Right hindlimb (tissue), 1 donor: ENCODE results near the gene SCO2.

Experiments
- DNase-seq: peaks from one replicate; pipeline ENCODE4 v3.0.0-alpha.2; 2018

The SCO2 gene, protein sequence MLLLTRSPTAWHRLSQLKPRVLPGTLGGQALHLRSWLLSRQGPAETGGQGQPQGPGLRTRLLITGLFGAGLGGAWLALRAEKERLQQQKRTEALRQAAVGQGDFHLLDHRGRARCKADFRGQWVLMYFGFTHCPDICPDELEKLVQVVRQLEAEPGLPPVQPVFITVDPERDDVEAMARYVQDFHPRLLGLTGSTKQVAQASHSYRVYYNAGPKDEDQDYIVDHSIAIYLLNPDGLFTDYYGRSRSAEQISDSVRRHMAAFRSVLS

DNA sequence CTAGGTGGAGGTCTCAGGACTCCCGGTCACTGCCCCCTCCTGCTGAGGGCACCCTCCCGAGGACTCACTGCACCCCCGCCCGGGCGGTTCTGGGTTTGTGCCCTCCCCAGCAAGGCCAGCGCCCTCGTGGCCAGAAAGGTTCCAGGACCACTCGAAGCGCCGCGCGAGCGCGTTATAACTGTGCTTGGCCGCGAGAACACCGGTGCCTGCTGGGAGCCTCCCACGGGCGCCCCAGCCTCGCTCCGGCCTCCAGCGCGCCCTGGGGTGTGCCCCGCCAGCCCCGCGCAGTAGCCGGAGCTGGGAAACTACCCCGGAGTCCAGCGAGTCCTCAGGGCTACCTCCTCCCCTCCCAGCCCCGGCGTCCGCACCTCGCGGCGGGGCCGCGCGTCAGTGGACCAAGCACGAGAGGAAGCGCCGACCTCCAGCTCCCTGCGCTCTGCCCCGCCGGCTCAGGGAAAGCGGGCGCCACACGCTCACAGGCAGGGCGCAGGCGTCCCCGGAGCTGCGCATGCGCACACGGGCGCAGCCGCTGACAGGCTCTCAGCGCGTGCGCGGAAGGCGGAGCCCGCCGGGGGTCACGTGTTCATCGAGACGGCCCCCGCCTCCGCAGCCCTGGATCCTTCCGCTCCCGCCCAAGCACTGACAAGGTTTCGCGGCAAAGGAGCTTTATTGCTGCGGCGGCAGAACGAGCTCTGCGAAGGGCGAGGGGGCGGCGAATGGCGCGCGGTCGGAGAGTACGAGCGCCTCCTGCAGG lies at the start of gene SCO2:
Gene SCO2, minus strand, starts transcription at position 495 of the 754 bp plus-strand sequence. CDS start 1,187 bp downstream, outside the sequence.
- DNase-seq: peak; percentile 98

DNA sequence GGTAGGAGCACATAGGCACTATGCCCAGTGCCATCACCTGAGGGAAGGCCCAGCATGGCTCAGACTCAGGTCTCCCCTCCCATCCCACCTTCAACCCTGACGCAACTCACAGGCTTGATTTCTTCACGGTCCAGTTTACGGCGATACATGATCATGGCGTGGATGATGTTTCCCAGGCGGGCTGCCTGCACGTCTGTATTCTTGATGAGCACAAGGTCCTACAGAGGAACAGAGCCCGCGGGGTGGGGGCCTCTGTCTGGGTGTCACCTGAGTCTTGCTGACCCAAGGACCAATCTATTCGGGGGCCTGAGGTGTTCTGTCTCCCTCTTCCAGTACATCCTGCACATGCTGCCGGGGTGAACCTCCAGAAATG lies 49.0 kb upstream of the SCO2 start:
- no peak for DNase-seq

DNA sequence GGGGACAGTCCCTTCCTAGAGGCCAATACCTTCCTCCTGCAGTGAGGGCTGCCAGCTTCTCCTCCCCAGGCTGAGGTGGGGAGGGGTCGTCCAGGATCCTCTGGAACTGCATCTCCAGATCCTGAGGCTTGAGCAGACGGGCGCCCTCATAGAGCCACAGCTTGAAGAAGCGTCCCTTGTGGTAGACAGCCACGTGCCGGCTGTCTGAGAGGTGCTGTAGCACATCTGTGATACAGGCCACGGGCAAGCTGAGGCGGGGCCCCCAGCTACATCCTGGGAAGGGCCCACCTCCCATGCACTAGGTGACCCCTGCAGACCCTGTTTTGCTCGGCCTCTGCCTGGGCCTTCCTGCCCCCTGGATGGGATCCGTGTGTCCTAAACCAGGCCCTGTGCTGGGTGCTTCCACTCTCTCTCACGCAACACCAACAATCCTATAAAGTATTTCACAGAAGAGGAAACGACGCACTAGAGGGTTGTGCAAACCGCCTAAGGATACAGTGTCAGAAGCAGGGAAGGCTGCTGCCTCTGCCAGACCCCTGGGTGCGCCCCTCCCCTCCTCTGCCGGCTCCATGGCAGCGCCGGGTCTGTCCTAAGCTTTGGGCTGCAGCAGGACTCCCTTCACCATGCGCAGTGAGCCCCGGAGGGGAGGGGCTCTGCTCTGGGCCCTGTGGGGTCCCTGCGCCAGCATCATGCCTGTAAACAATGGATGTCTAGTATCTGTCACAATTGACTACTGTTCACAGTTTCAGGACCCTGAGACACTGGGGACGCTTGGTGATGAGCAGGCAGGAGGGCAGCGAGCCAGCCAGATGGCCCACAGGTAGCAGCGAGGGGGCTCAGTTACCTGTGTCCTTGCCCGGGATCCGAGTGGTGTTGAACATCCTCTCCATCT lies 48.3 kb upstream of the SCO2 start:
- DNase-seq: no peak

DNA sequence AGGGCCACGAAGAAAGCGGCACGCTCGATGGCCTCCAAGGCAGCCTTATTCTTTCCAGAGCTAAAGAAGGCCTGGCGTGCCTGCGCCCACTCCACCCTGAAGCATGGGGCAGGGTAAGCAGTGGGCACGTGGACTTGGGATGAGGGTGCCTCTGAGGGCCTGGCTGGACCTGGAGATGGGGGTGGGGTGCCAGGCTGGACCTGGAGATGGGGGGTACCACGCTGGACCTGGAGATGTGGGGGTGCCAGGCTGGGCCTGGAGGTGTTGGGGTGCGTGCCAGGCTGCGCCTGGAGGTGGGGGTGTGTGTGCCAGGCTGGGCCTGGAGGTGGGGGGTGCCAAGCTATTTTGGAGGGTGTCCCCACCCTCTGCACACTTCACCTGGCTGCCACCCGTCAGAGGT lies 47.6 kb upstream of the SCO2 start:
- DNase-seq: no peak

DNA sequence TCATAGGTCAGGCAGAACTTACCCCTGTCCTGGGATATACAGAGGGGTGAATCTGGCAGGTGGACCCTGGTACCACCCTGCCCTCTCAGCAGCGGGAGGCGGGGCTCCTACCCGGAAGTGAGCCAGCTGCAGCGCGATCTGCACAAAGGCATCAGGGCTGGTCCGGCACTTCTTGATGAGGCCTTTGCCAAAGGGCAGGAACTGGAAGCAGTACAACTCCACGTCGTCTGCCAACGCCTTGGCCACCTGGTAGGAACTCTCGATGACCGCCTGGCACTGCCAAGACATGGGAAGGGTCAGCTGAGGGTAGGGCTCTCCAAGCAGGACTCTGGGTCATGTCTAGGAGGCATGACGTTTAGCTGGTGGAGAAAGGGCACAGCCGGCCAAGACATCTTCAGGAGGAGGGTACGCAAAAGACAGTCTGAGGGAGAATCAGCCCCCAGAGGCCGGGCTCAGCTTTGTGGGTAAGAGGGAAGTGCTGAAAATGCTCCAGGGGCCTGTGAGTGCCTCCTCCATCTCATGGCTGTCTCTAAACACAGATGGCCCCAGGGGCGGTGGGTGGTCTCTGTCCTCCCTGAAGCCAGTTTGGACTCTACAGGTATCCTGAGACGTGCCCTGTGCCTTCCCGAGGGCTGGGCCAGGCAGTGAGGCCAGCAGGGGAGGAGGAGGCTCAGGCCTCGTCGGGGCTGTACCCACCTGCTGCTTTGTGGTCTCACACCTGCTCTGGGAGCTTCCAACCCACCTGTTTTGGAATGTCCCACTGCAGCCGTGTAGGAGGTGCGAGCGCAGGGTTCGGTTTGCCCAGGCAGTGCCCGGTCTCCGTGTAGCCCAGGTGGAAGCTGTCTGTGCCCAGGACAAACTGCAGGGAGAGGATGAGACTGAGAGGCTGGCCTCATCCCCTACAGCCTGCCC lies 46.1 kb upstream of the SCO2 start:
- no peak for DNase-seq

DNA sequence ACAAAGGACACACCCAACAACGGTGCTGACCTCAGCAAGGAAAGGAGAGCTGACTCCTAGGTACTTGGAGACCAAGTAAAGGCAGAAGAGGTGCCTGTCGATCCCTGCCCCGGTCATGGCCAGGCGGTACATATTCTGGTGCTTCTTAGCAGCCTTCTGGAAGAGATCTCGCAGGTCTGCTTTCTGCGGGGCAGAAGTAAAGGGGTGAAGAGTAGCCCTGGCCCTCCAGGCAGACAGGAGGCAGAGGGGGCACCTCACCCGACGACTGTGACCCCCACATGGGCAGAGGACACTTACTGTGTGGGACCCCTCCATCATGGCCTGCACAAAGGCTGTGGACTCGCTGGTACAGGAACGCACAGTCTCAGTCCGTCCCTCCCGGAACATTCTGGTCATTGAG lies 45.5 kb upstream of the SCO2 start:
- DNase-seq: no peak

DNA sequence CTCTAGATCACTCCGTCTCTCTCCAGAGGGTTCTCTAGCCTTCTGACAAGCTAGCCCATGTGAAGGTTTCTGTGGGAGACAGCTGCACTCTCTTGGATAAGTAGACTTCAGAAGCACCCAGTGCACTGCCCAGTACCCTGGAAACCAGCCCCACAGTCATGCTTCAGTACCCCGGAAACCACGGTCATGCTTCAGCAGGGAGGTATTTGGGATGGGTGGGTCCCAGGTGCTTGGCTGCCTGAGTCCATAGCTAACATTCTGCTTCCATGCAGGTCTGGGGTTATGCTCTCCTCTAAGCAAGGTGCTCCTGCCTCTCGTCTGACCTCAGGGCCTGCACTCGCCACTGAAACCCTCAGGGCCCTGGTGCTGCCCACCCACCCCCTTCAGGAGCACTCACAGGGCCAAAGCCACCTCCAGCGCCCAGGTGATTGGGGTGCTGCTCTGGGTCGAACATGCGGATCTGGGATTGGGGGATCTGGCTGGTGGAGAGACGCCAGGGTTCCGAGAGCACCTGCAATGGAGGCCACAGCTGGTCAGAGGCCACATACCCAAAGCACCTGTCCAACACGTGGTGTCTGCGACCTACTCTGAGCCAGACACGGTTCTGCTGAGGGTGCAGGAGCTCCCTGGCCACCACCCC lies 44.6 kb upstream of the SCO2 start:
- DNase-seq: no peak

DNA sequence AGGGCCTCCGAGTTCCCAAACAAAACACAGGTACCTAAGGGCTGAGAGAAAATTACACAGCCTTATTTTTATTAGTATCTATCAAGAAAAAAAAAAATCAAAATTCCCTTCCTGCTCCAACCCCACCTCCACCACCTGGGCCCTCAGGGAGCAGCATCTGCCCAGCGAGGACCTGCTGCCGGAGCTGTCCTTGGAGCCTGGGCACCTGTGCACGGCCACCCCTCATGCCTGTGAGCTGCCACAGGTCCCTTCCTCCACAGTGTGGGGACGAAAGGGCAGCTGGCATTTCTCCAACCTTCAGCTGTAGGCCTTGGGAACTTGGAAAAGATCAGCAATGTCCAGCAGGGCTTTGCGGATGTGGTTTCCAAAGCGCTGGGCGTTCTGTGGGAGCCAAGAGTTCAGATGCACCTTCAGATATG lies 43.7 kb upstream of the SCO2 start:
- DNase-seq: no peak

DNA sequence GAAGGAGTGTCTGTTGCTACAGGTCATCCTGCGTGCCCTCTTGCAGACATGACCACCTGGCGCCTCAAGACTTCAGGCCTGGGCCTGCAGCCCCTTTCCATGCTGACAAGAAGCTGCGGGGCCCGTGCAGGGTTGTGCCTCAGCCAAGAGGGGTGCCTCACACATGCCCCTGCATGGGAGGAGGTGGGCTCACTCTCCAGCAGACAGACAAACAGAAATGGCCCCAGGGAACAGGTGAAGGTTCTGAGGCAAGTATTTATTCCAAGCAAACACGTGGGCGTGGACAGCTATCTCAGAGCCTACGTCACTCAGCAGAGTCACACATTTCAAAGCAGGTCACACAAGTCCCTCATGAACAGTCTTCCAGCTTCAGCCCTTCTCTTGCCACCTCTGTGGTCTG lies 43.2 kb upstream of the SCO2 start:
- DNase-seq: no peak

DNA sequence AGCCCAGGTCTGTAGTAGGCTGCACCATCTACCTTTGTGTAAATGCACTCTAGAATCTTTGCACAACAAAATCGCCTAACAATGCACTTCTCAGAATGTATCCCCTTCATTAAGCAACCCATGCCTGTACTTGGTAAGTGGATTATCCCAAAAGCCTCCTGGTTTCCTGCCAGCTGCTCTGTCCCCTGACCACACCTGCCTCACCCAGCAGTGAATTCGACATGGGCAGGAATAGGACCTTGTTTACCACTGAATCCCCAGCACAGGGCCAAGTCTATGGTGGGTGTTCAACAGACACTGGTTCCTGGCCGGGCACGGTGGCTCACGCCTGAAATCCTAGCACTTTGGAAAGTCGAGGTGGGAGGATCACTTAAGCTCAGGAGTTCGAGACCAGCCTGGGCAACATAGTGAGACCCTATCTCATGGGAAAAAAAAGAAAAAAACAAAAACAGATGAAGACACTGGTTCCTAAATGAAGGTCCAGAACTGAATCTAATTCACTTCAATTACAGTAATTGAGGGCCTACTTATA lies 42.4 kb upstream of the SCO2 start:
- DNase-seq: no peak

DNA sequence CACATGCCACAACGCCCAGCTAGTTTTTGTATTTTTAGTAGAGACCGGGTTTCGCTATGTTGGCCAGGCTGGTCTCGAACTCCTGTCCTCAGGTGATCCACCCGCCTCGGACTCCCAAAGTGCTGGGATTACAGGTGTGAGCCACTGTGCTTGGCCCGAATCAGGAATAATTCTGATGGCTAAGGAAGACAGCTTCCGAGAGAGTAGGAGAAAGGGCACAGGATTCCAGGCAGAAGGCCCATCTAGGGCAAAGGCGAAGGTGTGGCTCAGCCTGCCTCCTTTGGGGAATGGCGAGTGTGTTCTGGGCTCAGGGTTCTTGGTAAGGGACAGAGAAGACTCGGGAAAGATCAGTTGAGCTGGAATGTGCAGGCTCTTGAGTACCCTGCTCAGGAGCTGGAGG lies 38.9 kb upstream of the SCO2 start:
- DNase-seq: no peak

DNA sequence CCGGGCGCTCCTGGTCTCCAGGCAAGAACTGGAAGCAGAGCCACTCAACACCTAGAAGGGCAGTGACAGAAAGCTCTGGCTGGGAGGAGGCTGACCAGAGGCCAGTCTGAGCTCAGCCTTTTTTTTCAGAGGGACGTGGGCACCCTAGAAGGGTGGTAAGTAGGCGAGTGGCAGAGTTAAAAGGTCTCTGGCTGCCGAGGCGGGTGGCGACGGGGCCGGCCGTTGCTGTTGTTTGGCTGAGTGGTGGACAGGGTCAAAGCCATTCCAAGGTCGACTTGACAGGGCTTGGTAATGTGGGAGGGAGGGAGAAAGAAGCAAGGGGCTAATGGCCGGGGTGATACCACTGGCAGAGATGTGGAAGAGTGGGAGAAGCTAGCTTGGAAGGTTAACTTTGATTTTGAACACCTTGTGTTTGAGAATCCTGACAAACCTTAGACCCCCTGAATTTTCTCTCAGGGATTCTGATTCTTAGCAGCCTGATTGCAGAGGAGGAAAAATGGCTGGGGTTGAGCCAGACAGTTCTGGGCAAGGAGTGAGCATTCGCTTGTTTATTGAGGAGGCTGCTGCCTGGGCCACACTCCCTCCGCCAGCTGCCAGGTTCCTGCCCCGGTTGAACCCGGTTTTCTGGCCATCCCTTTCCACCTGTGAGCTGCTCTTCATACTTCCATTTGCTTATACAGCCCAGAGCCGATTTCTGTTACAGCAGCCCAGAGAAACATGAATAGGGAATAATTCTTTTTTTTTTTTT lies 38.2 kb upstream of the SCO2 start:
- no peak for DNase-seq

DNA sequence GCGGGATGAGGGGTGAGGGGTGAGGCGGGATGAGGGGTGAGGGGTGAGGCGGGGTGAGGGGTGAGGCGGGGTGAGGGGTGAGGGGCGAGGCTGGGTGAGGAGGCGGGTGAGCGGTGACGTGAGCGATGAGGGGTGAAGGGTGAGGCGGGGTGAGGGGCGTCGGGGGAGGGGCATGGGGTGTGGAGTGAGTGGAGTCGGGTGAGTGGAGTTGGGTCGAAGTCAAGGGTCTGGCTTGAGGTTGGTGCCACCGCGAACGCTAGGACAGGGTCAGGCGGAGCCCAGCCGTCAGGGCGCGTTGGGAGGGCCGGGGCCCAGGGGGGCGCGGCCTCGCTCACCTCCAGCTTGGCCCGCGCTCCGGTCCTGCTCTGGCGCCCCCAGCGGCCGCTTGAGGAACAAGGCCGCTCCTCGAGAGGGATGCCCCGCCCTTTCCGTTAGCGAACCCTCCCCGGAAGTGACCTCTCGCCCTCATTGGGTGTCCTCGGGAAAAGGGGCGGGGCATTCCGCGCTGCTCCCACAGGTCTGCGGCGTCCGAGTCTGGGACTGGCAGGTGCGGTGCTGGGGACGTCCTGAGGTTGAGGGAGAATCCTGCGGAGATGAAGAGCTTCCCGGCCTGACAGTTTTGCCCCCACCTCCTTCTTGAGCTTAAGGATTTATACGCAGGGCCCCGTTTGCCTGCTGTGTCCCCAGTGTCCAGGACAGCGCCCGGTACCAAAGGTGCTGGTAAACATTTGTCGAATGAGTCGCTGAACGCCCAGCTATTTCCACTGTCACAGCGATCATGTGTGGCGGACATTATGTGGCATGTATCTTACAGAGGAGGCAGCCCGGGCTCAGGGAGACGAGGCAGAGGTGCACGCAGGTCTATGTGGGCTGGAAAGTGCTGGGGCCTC lies 37.4 kb upstream of the SCO2 start, which contains the start of gene SYCE3:
Gene SYCE3, minus strand, starts transcription at position 397 of the 890 bp plus-strand sequence. CDS start 6,514 bp downstream, outside the sequence.
- peak; percentile 94 for DNase-seq

DNA sequence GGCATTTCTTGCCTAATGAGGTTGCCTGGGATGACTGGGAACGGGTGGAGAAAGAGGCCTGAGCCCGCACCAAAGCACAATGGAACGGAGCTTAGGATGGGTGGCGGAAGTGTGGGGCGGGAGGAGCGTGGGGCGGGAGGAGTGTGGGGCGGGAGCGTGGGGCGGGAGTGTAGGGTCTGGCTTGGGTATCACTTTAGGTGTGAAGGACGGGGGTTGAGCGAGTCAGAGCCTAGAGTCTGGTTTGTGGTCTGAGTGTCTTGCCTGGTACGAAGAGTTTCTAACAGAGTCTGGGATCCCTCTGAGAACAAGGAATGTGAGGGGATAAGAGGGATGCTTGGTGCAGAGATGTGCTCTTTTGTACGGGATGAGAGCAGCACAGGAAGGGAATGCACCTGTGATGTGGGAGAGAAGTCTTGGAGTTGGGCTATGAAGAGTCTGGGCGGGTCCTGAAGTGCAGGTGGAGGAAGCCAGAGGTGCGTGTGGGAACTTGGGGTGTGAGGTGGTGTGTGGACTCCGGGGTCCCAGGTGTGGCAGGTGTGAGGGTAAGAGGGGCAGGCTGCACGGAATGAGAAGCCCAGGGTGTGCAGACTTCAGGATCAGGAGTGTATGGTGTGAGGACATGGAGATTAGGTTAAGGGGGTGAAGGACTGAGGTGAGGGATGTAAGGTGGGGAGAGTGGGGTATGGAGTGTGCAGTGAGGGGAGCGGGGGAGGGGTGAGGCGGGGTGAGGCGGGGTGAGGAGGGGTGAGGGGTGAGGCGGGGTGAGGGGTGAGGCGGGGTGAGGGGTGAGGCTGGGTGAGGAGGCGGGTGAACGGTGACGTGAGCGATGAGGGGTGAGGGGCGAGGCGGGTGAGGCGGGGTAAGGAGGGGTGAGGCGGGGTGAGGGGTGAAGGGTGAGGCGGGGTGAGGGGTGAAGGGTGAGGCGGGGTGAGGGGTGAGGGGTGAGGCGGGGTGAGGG lies 36.3 kb upstream of the SCO2 start:
- DNase-seq: no peak

DNA sequence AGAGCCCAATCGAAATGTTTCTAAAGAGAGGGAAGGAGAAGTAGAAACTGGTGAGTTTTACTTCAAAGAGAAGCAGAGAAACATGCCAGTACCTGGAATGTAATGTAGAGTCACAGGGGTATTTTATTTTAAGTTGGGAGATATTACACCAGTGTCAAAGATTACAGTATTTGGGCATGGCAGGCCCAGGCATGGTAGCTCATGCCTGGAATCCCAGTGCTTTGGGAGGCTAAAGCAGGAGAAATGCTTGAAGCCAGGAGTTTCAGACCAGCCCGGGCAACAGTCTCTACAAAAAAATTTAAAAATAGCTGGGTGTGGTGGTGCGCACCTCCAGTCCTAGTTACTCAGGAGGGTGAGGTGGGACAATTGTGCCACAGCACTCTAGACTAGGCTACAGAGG lies 34.6 kb upstream of the SCO2 start:
- no peak for DNase-seq

DNA sequence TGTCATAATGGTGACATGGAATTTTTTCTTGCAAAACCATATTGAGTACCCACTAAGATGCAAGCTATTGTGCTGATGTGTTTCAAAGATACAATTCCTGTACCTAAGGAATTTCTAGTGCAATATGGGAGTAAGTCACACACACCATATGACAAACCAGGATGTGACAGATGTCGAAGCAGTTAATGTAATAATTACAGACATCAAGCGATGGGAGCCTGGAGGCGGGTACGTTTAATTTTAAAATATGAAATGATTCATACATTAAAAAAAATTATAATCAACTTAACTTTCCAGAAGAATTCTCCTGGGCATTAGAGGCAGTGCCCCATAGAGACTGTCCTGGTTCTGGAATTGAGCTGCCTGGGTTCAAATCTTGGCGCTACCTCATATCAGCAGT lies 31.3 kb upstream of the SCO2 start:
- DNase-seq: no peak

DNA sequence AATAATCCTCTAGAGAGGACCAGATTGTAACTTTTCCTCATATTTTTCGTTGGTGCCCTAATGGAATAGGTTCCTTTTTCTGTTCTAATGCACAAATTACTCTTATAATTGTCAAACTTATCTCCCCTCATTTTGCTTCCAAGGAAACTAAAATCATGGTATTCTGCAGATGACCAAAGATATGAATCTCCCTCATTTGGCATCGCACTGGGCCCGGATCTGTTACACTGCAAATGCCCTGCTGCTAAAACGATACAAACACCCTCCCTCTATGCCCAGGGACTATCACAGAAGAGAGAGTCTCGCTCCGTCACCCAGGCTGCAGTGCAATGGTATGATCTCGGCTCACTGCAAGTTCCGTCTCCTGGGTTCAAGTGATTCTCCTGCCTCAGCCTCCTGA lies 27.9 kb upstream of the SCO2 start:
- no peak for DNase-seq

DNA sequence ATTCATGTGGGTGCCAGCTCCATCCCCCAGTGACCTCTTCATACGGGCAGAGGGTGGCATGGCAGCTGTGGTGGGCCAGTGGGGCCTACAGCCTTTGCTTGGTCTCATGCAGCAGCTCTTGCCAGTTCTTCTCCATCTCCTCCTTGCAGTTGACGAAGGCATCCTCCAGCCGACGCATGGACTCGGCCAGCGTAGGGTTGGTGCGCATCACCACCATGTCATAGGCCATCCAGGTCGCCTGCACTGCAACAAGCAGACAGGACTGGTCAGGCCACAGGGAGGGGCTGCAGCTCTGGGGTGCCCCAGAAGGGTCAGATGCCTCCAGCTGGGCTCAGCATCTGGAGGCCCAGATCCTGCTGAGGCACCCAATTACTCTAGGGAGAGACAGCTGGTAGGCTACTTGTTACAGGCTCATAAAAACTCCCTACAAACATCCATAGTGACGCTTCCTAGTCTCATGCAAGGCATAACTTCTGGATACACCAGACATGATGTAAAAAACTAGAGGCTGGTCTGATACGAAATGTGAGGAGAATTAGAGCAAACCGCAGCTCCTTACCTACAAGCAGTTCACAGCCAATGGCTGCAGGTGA lies 25.9 kb upstream of the SCO2 start:
- DNase-seq: no peak
